ENCODE data around the gene IDH2.

The IDH2 gene

DNA sequence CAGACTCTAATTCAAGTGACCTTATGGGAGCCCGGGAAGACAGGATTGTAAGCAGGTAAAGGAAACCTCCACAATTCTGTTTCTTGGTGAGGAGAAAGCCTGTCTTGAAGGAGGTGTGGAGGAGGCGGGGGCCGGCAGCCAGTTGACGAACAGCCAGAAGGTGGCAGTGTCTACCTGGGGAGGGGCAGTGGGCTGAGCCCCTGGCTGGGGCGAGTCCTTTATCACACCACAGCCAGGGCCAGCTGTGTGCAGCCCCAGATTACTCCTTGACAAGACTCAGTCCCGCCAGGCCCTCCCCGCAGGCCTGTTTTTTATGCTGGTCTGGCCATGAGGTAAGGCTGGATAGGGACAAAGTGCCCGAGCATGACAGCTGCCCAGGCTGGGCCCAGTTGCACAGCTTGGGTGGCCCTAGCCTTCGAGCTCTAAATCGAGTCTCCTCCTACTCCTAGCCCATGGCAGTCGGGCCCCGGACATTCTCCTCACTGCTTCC lies 40.9 kb upstream of the IDH2 start (continued):
- TF ChIP-seq, protein P1, sequence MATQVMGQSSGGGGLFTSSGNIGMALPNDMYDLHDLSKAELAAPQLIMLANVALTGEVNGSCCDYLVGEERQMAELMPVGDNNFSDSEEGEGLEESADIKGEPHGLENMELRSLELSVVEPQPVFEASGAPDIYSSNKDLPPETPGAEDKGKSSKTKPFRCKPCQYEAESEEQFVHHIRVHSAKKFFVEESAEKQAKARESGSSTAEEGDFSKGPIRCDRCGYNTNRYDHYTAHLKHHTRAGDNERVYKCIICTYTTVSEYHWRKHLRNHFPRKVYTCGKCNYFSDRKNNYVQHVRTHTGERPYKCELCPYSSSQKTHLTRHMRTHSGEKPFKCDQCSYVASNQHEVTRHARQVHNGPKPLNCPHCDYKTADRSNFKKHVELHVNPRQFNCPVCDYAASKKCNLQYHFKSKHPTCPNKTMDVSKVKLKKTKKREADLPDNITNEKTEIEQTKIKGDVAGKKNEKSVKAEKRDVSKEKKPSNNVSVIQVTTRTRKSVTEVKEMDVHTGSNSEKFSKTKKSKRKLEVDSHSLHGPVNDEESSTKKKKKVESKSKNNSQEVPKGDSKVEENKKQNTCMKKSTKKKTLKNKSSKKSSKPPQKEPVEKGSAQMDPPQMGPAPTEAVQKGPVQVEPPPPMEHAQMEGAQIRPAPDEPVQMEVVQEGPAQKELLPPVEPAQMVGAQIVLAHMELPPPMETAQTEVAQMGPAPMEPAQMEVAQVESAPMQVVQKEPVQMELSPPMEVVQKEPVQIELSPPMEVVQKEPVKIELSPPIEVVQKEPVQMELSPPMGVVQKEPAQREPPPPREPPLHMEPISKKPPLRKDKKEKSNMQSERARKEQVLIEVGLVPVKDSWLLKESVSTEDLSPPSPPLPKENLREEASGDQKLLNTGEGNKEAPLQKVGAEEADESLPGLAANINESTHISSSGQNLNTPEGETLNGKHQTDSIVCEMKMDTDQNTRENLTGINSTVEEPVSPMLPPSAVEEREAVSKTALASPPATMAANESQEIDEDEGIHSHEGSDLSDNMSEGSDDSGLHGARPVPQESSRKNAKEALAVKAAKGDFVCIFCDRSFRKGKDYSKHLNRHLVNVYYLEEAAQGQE (tag by site-specific recombination; IDR thresholded peaks at IDR 0.05) = no peak
- TF ChIP-seq ZFP41 (tag by site-specific recombination; IDR thresholded peaks at IDR 0.05; ENCODE audit: borderline replicate concordance) (no peak), ZNF157 (tag by site-specific recombination; IDR thresholded peaks at IDR 0.05) (no peak), ZNF302 (tag by site-specific recombination; IDR thresholded peaks at IDR 0.05; ENCODE audit: low read depth) (no peak), ZNF658 (tag by site-specific recombination; IDR thresholded peaks at IDR 0.05) (no peak), ZNF202 (tag by site-specific recombination; IDR thresholded peaks at IDR 0.05; ENCODE audit: borderline replicate concordance) (no peak), ZNF596 (tag by site-specific recombination; IDR thresholded peaks at IDR 0.05) (no peak), GLIS2 (tag by site-specific recombination; IDR thresholded peaks at IDR 0.05) (no peak), ZNF514 (tag by site-specific recombination; IDR thresholded peaks at IDR 0.05) (no peak), SALL2 (tag by site-specific recombination; IDR thresholded peaks at IDR 0.05; ENCODE audit: borderline replicate concordance) (no peak), KLF1 (tag by site-specific recombination; IDR thresholded peaks at IDR 0.05) (no peak; the same call in 1 of the 2 replicates), ZNF174 (tag by site-specific recombination; IDR thresholded peaks at IDR 0.05) (no peak), FEZF1 (tag by site-specific recombination; IDR thresholded peaks at IDR 0.05) (no peak), ZNF37A (tag by site-specific recombination; IDR thresholded peaks at IDR 0.05) (no peak), ZNF621 (tag by site-specific recombination; IDR thresholded peaks at IDR 0.05) (no peak), MZF1 (tag by site-specific recombination; IDR thresholded peaks at IDR 0.05; ENCODE audit: borderline replicate concordance) (no peak), ZNF169 (tag by site-specific recombination; IDR thresholded peaks at IDR 0.05) (no peak), ZNF544 (tag by site-specific recombination; IDR thresholded peaks at IDR 0.05) (no peak), ZNF549 (tag by site-specific recombination; IDR thresholded peaks at IDR 0.05) (no peak), IKZF3 (tag by site-specific recombination; IDR thresholded peaks at IDR 0.05) (no peak), ZNF404 (tag by site-specific recombination; IDR thresholded peaks at IDR 0.05) (no peak), ZNF660 (tag by site-specific recombination; IDR thresholded peaks at IDR 0.05) (no peak), BCL11B (tag by site-specific recombination; IDR thresholded peaks at IDR 0.05; ENCODE audit: low read depth) (no peak), ZNF311 (tag by site-specific recombination; IDR thresholded peaks at IDR 0.05; ENCODE audit: borderline replicate concordance) (no peak), ZNF354C (tag by site-specific recombination; IDR thresholded peaks at IDR 0.05; ENCODE audit: borderline replicate concordance, low read depth) (no peak), ZNF473 (tag by site-specific recombination; IDR thresholded peaks at IDR 0.05) (no peak)
- TF ChIP-seq, protein P2, sequence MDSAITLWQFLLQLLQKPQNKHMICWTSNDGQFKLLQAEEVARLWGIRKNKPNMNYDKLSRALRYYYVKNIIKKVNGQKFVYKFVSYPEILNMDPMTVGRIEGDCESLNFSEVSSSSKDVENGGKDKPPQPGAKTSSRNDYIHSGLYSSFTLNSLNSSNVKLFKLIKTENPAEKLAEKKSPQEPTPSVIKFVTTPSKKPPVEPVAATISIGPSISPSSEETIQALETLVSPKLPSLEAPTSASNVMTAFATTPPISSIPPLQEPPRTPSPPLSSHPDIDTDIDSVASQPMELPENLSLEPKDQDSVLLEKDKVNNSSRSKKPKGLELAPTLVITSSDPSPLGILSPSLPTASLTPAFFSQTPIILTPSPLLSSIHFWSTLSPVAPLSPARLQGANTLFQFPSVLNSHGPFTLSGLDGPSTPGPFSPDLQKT (IDR thresholded peaks at IDR 0.05; ENCODE audit: borderline replicate concordance, low read depth, low read length) = no peak
- TF ChIP-seq, protein P3, sequence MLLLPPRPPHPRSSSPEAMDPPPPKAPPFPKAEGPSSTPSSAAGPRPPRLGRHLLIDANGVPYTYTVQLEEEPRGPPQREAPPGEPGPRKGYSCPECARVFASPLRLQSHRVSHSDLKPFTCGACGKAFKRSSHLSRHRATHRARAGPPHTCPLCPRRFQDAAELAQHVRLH (tag by site-specific recombination; IDR thresholded peaks at IDR 0.05) = no peak
- TF ChIP-seq, protein P4, sequence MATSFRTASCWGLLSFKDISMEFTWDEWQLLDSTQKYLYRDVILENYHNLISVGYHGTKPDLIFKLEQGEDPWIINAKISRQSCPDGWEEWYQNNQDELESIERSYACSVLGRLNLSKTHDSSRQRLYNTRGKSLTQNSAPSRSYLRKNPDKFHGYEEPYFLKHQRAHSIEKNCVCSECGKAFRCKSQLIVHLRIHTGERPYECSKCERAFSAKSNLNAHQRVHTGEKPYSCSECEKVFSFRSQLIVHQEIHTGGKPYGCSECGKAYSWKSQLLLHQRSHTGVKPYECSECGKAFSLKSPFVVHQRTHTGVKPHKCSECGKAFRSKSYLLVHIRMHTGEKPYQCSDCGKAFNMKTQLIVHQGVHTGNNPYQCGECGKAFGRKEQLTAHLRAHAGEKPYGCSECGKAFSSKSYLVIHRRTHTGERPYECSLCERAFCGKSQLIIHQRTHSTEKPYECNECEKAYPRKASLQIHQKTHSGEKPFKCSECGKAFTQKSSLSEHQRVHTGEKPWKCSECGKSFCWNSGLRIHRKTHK (tag by site-specific recombination; IDR thresholded peaks at IDR 0.05) = no peak
- TF ChIP-seq, protein P5, sequence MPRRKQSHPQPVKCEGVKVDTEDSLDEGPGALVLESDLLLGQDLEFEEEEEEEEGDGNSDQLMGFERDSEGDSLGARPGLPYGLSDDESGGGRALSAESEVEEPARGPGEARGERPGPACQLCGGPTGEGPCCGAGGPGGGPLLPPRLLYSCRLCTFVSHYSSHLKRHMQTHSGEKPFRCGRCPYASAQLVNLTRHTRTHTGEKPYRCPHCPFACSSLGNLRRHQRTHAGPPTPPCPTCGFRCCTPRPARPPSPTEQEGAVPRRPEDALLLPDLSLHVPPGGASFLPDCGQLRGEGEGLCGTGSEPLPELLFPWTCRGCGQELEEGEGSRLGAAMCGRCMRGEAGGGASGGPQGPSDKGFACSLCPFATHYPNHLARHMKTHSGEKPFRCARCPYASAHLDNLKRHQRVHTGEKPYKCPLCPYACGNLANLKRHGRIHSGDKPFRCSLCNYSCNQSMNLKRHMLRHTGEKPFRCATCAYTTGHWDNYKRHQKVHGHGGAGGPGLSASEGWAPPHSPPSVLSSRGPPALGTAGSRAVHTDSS (tag by site-specific recombination; IDR thresholded peaks at IDR 0.05) = no peak
- TF ChIP-seq, protein P6, sequence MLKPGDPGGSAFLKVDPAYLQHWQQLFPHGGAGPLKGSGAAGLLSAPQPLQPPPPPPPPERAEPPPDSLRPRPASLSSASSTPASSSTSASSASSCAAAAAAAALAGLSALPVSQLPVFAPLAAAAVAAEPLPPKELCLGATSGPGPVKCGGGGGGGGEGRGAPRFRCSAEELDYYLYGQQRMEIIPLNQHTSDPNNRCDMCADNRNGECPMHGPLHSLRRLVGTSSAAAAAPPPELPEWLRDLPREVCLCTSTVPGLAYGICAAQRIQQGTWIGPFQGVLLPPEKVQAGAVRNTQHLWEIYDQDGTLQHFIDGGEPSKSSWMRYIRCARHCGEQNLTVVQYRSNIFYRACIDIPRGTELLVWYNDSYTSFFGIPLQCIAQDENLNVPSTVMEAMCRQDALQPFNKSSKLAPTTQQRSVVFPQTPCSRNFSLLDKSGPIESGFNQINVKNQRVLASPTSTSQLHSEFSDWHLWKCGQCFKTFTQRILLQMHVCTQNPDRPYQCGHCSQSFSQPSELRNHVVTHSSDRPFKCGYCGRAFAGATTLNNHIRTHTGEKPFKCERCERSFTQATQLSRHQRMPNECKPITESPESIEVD (tag by site-specific recombination; IDR thresholded peaks at IDR 0.05) = no peak
